HepG2 (cell line): ENCODE measurements around the gene FUT8. TPM values are rescaled to one million over a fixed set of nuclear protein-coding genes. Genes with fewer than 3 reads are reported as not detected.

Experiments
- E2F2 ChIP-seq: sonication (generic); formaldehyde crosslinking; IDR thresholded peaks from 2 replicates; pipeline ENCODE4 v1.4.0; 2020; ENCODE audit warnings: missing genetic modification reagents, borderline replicate concordance
- GATAD1 ChIP-seq: IDR thresholded peaks from 2 replicates; pipeline ENCODE4 v1.6.1; 2016; ENCODE audit warnings: missing genetic modification reagents, missing compliant biosample characterization
- KLF15 ChIP-seq: sonication (generic); formaldehyde crosslinking; IDR thresholded peaks from 2 replicates; pipeline ENCODE4 v1.8.1; 2023; ENCODE audit warnings: borderline replicate concordance, mild to moderate bottlenecking, inconsistent platforms, missing genetic modification reagents, mixed read lengths
- MTF1 ChIP-seq: sonication (generic); formaldehyde crosslinking; IDR thresholded peaks from 2 replicates; pipeline ENCODE4 v1.5.0; 2020; ENCODE audit warnings: missing genetic modification reagents
- NFAT5 ChIP-seq: sonication (generic); formaldehyde crosslinking; IDR thresholded peaks from 2 replicates; pipeline ENCODE4 v1.4.0; 2020; ENCODE audit warnings: missing genetic modification reagents
- PATZ1 ChIP-seq: sonication (generic); formaldehyde crosslinking; IDR thresholded peaks from 2 replicates; pipeline ENCODE4 v1.4.0; 2020; ENCODE audit warnings: missing genetic modification reagents
- SRSF9 ChIP-seq: fragments of 200-400 bp; formaldehyde crosslinking; IDR thresholded peaks from 2 replicates; pipeline ENCODE4 v1.6.1; 2018; ENCODE audit warnings: borderline replicate concordance, mild to moderate bottlenecking, low read depth, low read length; ENCODE audit not compliant: insufficient read depth, poor library complexity, severe bottlenecking
- ZBTB7B ChIP-seq: sonication (generic); formaldehyde crosslinking; IDR thresholded peaks from 2 replicates; pipeline ENCODE4 v1.4.0; 2020; ENCODE audit warnings: missing genetic modification reagents
- ZC3H4 ChIP-seq: sonication (generic); formaldehyde crosslinking; IDR thresholded peaks from 2 replicates; pipeline ENCODE4 v1.4.0; 2020; ENCODE audit warnings: missing genetic modification reagents, borderline replicate concordance
- ZNF766 ChIP-seq: sonication (generic); formaldehyde crosslinking; IDR thresholded peaks from 2 replicates; pipeline ENCODE4 v1.5.0; 2020; ENCODE audit warnings: missing genetic modification reagents, borderline replicate concordance
- ZSCAN12 ChIP-seq: sonication (generic); formaldehyde crosslinking; IDR thresholded peaks from 2 replicates; pipeline ENCODE4 v1.9.0; 2021; ENCODE audit warnings: mild to moderate bottlenecking, missing genetic modification reagents
- polyA plus RNA-seq, 8 experiments: library from polyadenylated mRNA; depleted of rRNA in 3 of 8; stranded (reverse) in 7 of 8; unstranded in 1 of 8; fragments of >200 nt; fragmentation: Illumina TruSeq in 4 of 8; extraction: Trizol in 4 of 8; gene quantifications; 2 replicates each; pipeline versions ENCODE4 v1.2.1 to v1.2.3, GENCODE V29; 2011 to 2016; ENCODE audit warnings: low read depth in 4 of 8, missing spikeins in 1 of 8, mixed read lengths in 1 of 8; ENCODE audit not compliant: insufficient read depth in 1 of 8
- total RNA-seq, 5 experiments: library from RNA; depleted of rRNA; stranded (reverse); fragments of >200 nt; fragmentation: Illumina TruSeq; extraction: Trizol; gene quantifications; 2 replicates each; pipeline ENCODE4 v1.2.3, GENCODE V29; 2016; ENCODE audit warnings: low read depth in 1 of 5
- TF ChIP-seq, protein P1 (sequence below): sonication (generic); formaldehyde crosslinking; IDR thresholded peaks from 2 replicates; pipeline ENCODE4 v1.8.0; 2022; ENCODE audit warnings: mild to moderate bottlenecking, missing genetic modification reagents, borderline replicate concordance
- TF ChIP-seq, protein P2 (sequence below): sonication (generic); formaldehyde crosslinking; IDR thresholded peaks from 2 replicates; pipeline ENCODE4 v1.5.0; 2020; ENCODE audit warnings: missing genetic modification reagents, mild to moderate bottlenecking, borderline replicate concordance
- TF ChIP-seq, protein P3 (sequence below): sonication (generic); formaldehyde crosslinking; IDR thresholded peaks from 2 replicates; pipeline ENCODE4 v1.4.0; 2020; ENCODE audit warnings: low read depth, missing genetic modification reagents

The FUT8 gene
- total and polyA plus RNA-seq, 2 of the 13 experiments (the other 11 are each of a cell fraction or from before 2014, with no cell fraction given), result 9.3 to 17.5 TPM

GRCh38 chr14:65411656-65412031, 886 bp upstream of the FUT8 start (continued):
- TF ChIP-seq NFAT5 (CRISPR knock-in tag) (no peak), SRSF9 (no peak), ZBTB7B (peak; percentile 19; the same call in 1 of the 2 replicates), ZNF766 (no peak), ZC3H4 (CRISPR knock-in tag) (no peak), E2F2 (CRISPR knock-in tag) (0 out of 2 replicates have a peak, but pooled peaks have one; percentile 69), ZSCAN12 (CRISPR knock-in tag) (0 out of 2 replicates have a peak, but pooled peaks have one; percentile 23), GATAD1 (CRISPR knock-in tag) (0 out of 2 replicates have a peak, but pooled peaks have one; percentile 20), PATZ1 (CRISPR knock-in tag) (peak; percentile 77), KLF15 (CRISPR knock-in tag) (no peak), MTF1 (CRISPR knock-in tag) (0 out of 2 replicates have a peak, but pooled peaks have one; percentile 75)
- TF ChIP-seq, protein P1, sequence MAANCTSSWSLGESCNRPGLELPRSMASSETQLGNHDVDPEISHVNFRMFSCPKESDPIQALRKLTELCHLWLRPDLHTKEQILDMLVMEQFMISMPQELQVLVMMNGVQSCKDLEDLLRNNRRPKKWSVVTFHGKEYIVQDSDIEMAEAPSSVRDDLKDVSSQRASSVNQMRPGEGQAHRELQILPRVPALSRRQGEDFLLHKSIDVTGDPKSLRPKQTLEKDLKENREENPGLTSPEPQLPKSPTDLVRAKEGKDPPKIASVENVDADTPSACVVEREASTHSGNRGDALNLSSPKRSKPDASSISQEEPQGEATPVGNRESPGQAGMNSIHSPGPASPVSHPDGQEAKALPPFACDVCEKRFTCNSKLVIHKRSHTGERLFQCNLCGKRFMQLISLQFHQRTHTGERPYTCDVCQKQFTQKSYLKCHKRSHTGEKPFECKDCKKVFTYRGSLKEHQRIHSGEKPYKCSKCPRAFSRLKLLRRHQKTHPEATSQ (CRISPR knock-in tag), result no peak
- TF ChIP-seq, protein P2, sequence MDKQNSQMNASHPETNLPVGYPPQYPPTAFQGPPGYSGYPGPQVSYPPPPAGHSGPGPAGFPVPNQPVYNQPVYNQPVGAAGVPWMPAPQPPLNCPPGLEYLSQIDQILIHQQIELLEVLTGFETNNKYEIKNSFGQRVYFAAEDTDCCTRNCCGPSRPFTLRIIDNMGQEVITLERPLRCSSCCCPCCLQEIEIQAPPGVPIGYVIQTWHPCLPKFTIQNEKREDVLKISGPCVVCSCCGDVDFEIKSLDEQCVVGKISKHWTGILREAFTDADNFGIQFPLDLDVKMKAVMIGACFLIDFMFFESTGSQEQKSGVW, result no peak
- TF ChIP-seq, protein P3, sequence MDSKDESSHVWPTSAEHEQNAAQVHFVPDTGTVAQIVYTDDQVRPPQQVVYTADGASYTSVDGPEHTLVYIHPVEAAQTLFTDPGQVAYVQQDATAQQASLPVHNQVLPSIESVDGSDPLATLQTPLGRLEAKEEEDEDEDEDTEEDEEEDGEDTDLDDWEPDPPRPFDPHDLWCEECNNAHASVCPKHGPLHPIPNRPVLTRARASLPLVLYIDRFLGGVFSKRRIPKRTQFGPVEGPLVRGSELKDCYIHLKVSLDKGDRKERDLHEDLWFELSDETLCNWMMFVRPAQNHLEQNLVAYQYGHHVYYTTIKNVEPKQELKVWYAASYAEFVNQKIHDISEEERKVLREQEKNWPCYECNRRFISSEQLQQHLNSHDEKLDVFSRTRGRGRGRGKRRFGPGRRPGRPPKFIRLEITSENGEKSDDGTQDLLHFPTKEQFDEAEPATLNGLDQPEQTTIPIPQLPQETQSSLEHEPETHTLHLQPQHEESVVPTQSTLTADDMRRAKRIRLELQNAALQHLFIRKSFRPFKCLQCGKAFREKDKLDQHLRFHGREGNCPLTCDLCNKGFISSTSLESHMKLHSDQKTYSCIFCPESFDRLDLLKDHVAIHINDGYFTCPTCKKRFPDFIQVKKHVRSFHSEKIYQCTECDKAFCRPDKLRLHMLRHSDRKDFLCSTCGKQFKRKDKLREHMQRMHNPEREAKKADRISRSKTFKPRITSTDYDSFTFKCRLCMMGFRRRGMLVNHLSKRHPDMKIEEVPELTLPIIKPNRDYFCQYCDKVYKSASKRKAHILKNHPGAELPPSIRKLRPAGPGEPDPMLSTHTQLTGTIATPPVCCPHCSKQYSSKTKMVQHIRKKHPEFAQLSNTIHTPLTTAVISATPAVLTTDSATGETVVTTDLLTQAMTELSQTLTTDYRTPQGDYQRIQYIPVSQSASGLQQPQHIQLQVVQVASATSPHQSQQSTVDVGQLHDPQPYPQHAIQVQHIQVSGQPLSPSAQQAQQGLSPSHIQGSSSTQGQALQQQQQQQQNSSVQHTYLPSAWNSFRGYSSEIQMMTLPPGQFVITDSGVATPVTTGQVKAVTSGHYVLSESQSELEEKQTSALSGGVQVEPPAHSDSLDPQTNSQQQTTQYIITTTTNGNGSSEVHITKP (CRISPR knock-in tag), result no peak
